GM19397 (cell line): ENCODE data around the gene ATAD2B.
A peak's percentile ranks its signal among the peaks of the same experiment; 100 is the strongest.
"Not testable (repeated sequence)": the region's sequence is repeated elsewhere in the genome, so short reads cannot be mapped to it uniquely, and the experiment has no call there.

Experiments used
- ATAC-seq: cut with Tn5 transposase; IDR thresholded peaks from one replicate; pipeline ENCODE4 v1.9.1; 2021; ENCODE audit warnings: mild to moderate bottlenecking, moderate library complexity; ENCODE audit not compliant: unreplicated experiment

Gene ATAD2B

GRCh38 chr2:23801396-23801795 is 125.5 kb downstream of the ATAD2B start:
- no peak for ATAC-seq

GRCh38 chr2:23794234-23794633 is 132.7 kb downstream of the ATAD2B start:
- no peak for ATAC-seq

- ATAC-seq = no peak
Observed at GRCh38 chr2:23793476-23793875, 133.4 kb downstream of the ATAD2B start.

GRCh38 chr2:23791030-23791429 is 135.9 kb downstream of the ATAD2B start:
- no peak for ATAC-seq

- no peak for ATAC-seq
Observed at GRCh38 chr2:23789012-23789411, 137.9 kb downstream of the ATAD2B start.

- no peak for ATAC-seq
Observed at GRCh38 chr2:23788100-23788499, 138.8 kb downstream of the ATAD2B start.

GRCh38 chr2:23784971-23785370 is 142.0 kb downstream of the ATAD2B start:
- no peak for ATAC-seq

- ATAC-seq = no peak
Observed at GRCh38 chr2:23782646-23783045, 144.3 kb downstream of the ATAD2B start.

- no peak for ATAC-seq
Observed at GRCh38 chr2:23782126-23782525, 144.8 kb downstream of the ATAD2B start.

- not testable (repeated sequence) for ATAC-seq
Observed at GRCh38 chr2:23780465-23780864, 146.5 kb downstream of the ATAD2B start.

- ATAC-seq = no peak
Observed at GRCh38 chr2:23777826-23778225, 149.1 kb downstream of the ATAD2B start.

GRCh38 chr2:23776021-23776420 is 150.9 kb downstream of the ATAD2B start:
- no peak for ATAC-seq

- ATAC-seq = peak; percentile 61
Observed at GRCh38 chr2:23772684-23773083, 154.2 kb downstream of the ATAD2B start.

GRCh38 chr2:23772056-23772455 is 154.9 kb downstream of the ATAD2B start:
- ATAC-seq = no peak

GRCh38 chr2:23769364-23769763 is 157.6 kb downstream of the ATAD2B start:
- no peak for ATAC-seq

- no peak for ATAC-seq
Observed at GRCh38 chr2:23767876-23768621, 158.9 kb downstream of the ATAD2B start.

- ATAC-seq = no peak
Observed at GRCh38 chr2:23762141-23762540, 164.8 kb downstream of the ATAD2B start.

- ATAC-seq = no peak
Observed at GRCh38 chr2:23761638-23762037, 165.3 kb downstream of the ATAD2B start.

GRCh38 chr2:23760736-23761135 is 166.2 kb downstream of the ATAD2B start:
- ATAC-seq = no peak

GRCh38 chr2:23757686-23758433 is 169.1 kb downstream of the ATAD2B start:
- ATAC-seq = no peak

- ATAC-seq = no peak
Observed at GRCh38 chr2:23756593-23757292, 170.2 kb downstream of the ATAD2B start.

- no peak for ATAC-seq
Observed at GRCh38 chr2:23754970-23755369, 172.0 kb downstream of the ATAD2B start.
